SHP77 (cell line): ENCODE measurements around the gene RBFOX1.
A peak's percentile ranks its signal among the peaks of the same experiment; 100 is the strongest.
"Not testable (repeated sequence)": the region's sequence is repeated elsewhere in the genome, so short reads cannot be mapped to it uniquely, and the experiment has no call there.

Experiments
- DNase-seq, 2 experiments: peaks; one replicate each; lab custom pipeline; 2025; lab: John Stamatoyannopoulos, UW

Gene RBFOX1

GRCh38 chr16:7471268-7471667 lies 138.6 kb downstream of the RBFOX1 start:
- no peak for DNase-seq

GRCh38 chr16:7482032-7482431 lies 149.4 kb downstream of the RBFOX1 start:
- DNase-seq = no peak

GRCh38 chr16:7482596-7483290 lies 150.1 kb downstream of the RBFOX1 start:
- no peak for DNase-seq

- DNase-seq = no peak
Observed at GRCh38 chr16:7487574-7488323, 155.1 kb downstream of the RBFOX1 start.

DNA sequence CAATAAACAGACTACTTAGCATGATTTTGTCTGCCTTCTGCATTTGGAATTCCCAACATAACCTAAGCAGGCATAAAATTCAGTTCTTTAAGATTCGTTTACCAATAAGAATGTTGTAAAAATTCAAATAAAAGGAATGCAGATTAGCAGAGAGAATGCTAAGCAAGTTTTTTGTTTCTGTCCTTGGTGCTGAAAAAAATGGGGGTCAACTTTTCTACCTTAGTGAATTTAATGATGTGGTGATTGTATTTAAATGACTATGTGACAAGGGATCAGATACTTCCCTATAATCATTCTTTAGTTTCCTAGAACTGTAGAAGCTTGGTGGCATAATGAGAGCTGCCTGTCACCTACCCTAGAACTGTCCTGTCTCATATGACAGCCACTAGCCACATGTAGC lies 159.5 kb downstream of the RBFOX1 start:
- no peak for DNase-seq

- no peak for DNase-seq
Observed at GRCh38 chr16:7493133-7493532, 160.5 kb downstream of the RBFOX1 start.

DNA sequence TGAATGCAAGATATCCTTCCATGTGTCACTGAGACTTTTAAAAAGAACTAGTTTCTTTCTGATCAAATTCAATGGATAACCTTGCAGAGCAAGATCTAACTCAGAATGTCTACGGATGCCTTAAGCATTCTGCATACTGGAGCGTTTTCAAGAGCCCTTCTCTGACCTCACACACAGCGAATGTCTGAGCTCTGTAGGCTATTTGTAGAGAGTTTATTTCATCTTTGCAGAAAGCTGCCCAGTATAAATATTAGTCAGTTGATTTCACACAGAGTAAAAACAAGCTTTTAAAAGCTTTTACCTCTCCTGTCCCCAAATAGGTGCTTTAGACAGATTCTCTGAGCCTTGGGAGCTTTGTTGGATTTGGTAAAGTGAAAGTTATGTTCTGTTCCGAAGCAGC lies 165.0 kb downstream of the RBFOX1 start:
- DNase-seq = no peak

DNA sequence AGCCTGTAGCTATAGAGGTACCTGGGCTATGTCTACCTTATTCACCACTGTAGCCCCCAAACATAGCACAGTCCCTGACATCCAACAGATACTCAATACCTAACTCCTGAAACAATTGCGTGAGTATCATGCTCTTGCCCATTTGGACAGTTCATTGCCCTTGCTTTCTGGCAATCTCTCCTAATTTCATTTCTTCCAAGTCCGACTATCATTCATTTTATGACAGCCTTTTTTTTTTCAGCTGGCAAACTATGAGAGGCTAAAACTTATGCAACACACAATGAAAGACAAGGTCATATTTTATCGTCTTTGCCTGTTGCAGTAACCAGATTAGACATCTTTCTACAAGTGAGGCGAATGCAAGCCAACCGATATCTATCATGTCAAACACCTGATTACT lies 169.2 kb downstream of the RBFOX1 start:
- no peak for DNase-seq

DNA sequence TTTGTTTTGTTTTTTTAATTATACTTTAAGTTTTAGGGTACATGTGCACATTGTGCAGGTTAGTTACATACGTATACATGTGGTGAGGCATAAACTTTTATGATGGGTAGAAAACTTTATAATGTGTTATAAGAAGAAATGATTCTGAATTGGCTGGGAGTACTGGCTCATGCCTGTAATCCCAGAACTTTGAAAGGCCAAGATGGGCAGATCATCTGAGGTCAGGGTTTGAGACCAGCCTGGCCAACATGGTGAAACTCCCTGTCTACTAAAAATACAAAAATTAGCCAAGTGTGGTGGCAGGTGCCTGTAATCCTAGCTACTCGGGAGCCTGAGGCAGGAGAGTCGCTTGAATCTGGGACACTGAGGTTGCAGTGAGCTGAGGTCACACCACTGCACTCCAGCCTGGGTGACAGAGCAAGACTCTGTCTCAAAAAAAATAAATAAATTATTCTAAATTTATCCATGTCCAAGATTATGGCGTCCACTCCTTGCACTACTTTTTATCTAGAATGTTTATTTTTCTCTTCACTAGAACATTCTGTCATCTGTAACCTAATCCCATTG lies 170.0 kb downstream of the RBFOX1 start:
- DNase-seq = not testable (repeated sequence)

DNA sequence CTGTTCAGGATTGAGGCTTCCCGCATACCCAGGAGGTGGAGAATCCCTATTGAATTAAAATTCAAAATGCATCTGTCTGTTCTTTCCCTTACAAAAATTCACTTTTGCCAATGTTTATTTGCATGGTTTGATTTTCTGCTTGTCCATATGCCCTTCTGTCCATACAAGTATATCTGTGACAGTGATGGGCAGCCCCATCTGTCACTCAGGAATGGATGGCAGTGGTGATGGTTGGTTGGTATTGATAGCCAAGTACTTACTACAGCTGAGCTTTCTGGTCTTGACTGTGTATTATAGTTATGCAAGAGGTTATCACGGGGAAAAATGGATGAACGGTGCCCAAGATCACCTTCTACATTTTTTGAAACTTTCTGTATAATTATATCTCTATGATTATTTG lies 171.0 kb downstream of the RBFOX1 start:
- no peak for DNase-seq

- no peak for DNase-seq
Observed at GRCh38 chr16:7504844-7505243, 172.2 kb downstream of the RBFOX1 start.

DNA sequence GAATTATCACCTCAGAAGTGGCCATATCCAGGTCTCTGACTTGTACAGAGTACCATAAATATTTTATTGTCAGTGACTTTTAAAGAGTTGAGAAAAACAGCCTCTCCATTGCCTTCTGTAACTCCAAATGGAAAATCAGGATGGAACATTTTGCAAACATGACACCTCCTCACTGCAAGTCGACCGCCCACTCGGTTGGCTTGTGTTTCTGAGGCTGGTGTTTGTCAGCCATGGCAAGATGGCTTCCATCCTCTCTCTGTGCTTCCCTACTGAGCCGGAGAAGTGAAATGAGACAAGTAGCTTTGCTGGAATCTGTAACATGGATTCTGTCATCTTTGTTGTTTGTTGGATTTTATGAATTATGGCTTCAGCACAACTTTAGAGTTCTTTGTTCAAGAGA lies 172.8 kb downstream of the RBFOX1 start:
- DNase-seq = no peak

DNA sequence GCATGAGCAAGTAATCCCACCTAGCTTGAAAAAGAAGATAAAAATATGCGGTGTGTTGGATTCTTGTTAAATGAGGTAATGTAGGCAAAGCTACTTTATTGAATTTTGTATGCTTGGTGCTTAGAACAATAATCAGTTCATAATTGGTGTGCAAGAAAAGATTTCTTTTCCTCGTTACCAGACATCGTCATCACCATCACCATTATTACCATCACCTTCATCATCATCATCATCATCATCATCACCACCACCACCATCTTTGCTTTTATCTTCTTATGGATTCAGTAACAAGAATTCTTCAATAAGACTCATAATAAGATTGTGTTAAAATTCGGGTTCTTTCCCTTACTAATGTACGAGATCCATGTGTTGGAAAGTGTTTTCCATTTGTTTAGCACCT lies 173.7 kb downstream of the RBFOX1 start:
- no peak for DNase-seq

DNA sequence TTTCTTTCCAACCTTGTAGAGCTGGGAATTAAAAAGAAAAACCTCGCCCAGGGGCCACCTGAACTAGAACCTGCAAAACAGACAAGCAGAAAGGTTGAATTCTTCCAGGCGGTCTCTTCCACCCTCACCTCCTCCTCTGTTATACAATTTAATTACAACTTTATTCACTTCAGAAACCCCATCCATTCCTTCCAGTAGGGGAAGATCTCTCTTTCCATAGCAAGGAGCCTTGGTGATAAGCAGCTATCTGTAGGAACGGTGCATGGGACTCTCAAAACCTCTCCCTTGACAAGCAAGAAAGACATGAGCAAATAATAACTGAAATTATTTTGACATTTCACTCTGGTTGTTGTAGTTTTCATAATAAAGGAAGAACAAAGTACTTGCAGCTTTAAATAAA lies 176.0 kb downstream of the RBFOX1 start:
- no peak for DNase-seq

GRCh38 chr16:7509963-7510601 lies 177.4 kb downstream of the RBFOX1 start:
- no peak for DNase-seq

DNA sequence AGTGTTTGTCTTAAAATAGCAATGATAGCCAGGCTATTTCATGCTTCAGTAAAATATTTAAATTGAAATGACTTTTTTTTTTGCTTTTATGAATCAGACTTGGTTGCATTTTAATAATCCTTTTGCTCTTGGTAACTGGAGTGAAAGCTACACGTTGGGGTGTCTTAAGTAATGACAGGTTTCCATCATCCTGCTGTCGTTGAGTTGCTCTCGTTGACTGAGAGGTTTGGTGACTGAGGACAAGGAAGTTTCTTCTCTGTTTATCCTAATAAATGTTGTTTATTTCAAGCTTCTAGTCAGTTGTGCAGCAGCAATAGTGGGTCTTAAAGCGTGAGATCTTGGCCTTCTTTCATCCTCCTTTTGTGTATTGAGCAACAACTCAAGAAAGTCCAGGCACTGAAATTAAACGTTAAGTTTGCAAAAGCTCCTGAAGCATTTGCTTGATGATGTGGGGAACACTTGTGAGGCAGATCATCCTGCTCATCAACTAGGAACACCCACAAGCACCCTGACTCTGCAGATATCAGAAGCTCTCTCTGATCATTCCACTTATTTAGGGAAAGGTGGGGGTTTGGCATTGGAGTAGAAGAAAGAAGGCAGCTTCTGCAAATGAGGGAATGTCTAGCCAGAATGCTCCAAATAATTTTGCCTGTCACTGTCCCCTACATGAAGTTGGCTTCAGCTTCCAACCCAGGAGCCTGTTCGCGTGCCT lies 179.1 kb downstream of the RBFOX1 start:
- DNase-seq = no peak

DNA sequence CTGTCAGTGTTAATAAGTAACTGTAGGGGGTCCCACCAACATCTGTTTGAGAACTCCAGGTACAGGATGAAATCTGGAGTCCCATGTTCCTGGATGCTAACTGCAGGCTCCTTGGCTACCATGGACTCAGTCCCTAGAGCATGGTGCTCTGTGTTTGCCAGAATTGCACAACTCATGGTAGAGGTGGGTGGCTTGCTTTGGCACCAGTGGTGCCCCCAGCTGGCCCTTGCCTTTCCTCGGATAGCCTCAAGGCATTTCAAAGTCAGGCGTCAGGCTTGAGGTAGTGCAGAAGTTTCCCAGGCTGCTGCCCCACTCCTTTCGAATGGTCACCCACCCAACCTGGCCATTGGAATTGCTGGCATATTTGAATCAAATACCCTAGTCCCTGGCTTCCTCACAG lies 179.9 kb downstream of the RBFOX1 start:
- no peak for DNase-seq

GRCh38 chr16:7513429-7513828 lies 180.8 kb downstream of the RBFOX1 start:
- peak in 1 of 2 experiments; percentile 1 for DNase-seq

DNA sequence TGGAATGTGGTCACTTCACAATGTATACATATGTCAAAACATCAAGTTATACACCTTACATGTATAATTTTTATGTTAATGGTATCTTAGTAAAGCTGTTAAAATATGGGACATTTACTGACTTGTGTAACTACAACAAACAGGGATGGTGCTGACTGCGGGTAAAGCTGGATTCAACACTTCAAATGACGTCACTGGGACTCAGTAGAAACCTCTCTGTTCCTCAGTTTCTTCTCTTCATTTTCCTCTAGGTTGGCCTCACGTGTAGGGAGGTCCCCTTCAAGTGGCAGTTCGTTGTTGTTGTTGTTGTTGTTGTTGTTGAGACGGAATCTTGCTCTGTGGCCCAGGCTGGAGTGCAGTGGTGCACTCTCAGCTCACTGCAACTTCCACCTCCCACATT lies 182.9 kb downstream of the RBFOX1 start:
- DNase-seq = no peak

GRCh38 chr16:7517496-7517895 lies 184.9 kb downstream of the RBFOX1 start:
- no peak for DNase-seq

DNA sequence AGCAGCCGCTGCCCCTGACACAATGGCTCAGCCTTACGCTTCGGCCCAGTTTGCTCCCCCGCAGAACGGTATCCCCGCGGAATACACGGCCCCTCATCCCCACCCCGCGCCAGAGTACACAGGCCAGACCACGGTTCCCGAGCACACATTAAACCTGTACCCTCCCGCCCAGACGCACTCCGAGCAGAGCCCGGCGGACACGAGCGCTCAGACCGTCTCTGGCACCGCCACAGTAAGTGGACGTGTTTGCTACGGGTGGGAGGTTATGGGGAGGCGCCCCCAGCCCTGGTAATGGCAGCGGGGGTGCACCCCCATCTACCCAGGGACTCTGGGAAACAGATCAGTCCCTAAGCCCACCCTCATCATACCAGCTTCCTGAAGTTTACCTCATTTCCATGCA lies 185.5 kb downstream of the RBFOX1 start:
- DNase-seq = no peak

DNA sequence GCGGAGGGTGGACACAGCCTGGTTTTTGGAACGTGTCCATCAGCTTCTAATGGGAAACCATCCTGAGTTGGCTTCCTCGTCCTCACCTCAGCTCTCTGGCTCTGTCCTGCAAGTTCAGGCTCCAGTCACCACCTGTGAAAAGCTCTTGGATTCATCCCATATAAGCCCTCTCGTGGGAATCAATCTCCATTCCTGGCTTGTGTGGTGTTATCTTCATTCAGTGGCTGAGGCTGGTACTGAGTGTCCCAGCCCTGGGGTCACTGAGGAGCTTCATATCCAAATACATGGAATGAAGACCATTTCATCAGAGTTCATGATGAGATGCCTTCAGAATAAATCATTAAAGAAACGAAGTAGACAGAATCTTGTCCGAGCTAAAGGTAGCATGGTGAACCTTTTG lies 189.2 kb downstream of the RBFOX1 start:
- DNase-seq = no peak
